SK-N-MC (cell line): ENCODE measurements around the gene ACOXL.

Experiments
- EZH2 ChIP-seq: fragments of 200-600 bp; sonication (generic); IDR thresholded peaks from one replicate; pipeline ENCODE4 v1.6.1; 2017; ENCODE audit warnings: antibody characterized with exemption
- FOXP2 ChIP-seq: optimal IDR thresholded peaks from 2 replicates; pipeline ENCODE3; 2011; ENCODE audit warnings: mild to moderate bottlenecking, moderate library complexity; ENCODE audit not compliant: insufficient read depth; ENCODE audit errors: extremely low read length, control extremely low read depth
- POLR2AphosphoS5 ChIP-seq: IDR thresholded peaks from 2 replicates; pipeline ENCODE4 v1.6.1; 2012; ENCODE audit warnings: mild to moderate bottlenecking, low read depth, low read length, borderline replicate concordance

DNA sequence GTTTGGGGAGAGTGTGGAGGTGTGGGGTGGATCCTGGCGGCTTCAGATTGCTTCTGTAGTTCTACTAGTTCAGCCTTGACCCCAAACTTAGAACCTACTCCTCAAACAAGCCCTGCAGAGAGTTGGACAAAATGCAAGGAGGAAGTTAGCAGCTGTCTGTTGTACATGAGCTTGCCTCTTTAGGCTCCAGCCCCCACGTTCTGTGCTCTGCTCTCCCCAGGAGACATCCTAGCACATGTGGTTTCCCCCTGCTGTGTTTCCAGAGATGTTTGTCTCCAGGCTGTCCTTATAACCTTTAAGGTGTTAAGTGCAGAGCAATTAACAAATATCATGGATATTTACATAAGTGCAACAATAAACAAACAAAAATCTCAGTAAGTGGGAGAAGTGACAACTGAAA, 111.1 kb downstream of the ACOXL start:
- TF ChIP-seq EZH2 (no peak), POLR2AphosphoS5 (no peak), FOXP2 (no peak)
